EL (cell line): ENCODE results near the gene IQSEC3.

Source experiments
- DNase-seq: peaks from one replicate; pipeline ENCODE4 v3.0.0-alpha.2; 2016

IQSEC3 gene

DNA sequence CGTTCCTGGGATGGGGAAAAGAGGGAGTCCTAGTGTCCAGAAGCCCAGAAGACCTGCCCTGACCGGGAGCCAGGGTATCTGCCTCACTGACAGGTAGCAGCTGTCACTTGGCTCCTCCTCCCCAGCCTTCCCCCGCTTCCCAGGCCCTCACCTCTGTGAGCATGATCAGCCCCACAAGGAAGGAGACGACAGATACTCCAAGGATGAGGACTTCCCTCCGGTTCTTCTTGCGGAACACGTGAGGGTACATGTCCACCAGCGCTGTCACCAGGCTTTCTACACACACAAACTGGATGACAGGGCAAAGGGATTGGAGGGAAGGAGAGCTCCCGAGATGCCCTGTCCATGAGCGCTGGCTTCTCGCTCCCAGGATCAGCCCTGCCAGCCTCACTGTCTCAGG is 157.3 kb downstream of the IQSEC3 start:
- DNase-seq: no peak

DNA sequence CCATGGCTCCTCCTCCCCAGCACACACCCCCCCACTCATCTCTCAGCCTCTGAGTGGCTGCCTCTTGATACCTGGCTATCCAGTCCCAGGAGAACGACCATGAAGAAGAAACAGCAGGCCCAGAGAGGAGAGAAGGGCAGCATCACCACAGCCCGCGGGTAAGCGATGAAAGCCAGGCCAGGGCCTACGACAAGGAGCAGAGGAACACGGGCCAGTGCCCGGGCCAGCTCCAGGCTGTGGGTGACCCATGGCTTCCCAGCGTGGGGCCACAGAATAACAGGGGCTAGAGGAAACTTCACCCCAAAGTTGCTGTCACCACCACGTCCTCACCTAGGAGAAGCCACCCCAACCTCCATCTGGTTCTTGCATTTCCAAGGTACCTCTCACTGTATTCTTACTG is 157.8 kb downstream of the IQSEC3 start:
- no peak for DNase-seq

DNA sequence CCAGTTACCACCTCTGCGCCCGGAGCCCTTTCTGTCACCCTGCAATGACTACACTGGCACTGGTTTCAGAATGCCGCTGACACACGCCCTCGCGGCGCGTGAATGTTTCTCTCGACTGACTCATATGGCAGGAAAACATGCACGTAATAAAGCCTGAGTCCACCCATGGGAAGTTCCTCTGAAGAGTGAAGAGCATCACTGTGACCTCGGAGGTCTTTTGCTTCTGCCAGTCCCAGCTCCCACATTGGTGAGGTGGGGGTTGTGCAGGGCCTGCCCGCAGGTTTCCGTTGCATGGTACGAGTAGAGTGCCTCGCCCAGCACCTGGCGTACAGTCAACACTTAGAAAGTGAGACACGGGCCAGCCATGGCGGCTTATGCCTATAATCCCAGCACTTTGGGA is 158.4 kb downstream of the IQSEC3 start:
- no peak for DNase-seq

DNA sequence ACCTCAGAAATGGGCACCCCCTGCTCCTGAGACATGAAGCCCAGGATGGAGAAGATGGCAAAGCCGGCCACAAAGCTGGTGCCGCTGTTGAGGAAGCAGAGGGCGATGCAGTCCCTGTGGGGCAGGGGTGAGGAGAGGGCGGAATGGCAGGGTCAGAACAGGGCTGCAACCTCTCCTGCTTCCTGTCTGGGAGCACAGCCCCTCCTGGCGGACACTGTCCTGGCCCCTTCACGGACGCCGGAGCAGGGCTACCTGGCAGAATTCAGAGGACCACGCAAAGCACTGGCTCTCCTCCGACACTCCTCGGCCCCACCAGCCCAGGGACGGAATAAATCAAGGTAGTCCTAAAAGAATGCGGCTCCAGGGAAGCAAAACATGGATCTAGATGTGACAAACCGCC is 159.8 kb downstream of the IQSEC3 start:
- DNase-seq: no peak

DNA sequence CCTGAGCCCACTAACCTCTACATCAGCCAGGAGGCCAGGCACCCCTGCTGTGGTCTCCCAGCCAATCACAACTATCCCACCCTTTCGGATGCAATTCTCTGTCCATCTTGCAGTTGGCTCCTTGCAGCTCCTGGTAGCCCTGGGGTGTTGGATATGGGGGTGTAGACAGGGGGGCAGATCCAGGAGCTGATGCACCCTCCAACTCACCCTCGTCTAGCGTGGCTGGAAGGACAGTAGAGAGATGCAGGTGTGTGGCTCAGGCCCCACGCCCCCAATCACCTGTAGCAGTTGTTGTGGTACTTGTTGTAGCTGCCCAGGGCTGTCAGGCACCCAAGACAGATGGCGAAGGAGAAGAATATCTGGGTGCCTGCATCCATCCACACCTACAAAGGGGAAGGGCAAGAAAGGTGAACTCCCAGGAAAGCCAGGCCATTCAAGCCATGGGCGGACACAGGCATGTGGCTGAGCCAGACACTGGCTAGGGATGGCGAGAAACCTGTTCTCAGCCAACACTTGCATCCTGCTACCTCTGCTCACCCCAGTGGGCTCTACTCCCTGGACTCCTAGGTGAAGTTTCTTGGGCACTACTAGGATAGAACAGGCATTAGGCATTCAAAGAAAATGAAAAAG is 160.8 kb downstream of the IQSEC3 start:
- DNase-seq: no peak
